ENCODE results near the gene DECR2. TPM values are rescaled to one million over a fixed set of nuclear protein-coding genes. Genes with fewer than 3 reads are reported as not detected.
"Not testable (repeated sequence)": the region's sequence is repeated elsewhere in the genome, so short reads cannot be mapped to it uniquely, and the experiment has no call there.

The DECR2 gene
- total RNA-seq, 2 donors from 2014 or later = 8.9 to 15.9 TPM

GRCh38 chr16:375927-376816, 25.5 kb upstream of the DECR2 start:
- no peak for ATAC-seq

DNA sequence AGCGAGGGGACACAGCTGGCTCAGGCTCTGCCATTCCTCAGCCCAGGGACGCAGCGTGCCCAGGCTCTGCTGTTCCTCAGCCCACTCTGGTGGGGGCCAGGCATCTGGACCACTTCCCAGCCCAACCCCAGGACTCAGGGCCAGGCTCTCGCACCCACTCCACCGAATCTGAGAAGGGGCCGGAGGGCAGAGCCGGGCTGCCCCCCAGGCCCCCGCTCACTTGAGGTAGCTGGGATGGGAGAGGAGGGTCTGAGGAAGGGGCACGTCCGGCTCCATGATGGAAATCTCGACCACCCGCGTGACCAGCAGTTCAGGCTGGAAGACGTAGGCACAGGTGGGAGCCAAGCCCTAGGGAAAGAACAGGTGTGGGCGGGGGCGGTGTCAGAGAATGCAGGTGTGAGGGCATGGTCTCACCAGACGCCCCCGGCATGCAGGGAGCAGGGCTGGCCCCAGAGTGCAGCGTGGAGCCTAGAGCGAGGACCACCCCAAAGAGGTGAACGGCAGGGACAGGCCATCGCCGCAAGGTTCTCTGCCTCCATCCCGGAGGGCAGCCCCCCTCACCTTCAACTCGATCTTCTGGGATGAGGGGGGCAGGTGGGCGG, 24.8 kb upstream of the DECR2 start:
- no peak for DNase-seq
- ATAC-seq = no peak
- intact Hi-C loops (cut with DNase I) = no loop called here

More at GRCh38 chr16:375927-376816, 25.5 kb upstream of the DECR2 start:
- DNase-seq = no peak
- intact Hi-C loops (cut with DNase I) = no loop called here

- intact Hi-C loops (cut with DNase I) = no loop called here
- no peak for DNase-seq
- ATAC-seq = no peak
Measured at GRCh38 chr16:377419-377951, 24.2 kb upstream of the DECR2 start.

GRCh38 chr16:378113-378820, 23.4 kb upstream of the DECR2 start:
- ATAC-seq; DNase-seq; intact Hi-C loops (cut with DNase I): not testable (repeated sequence)

DNA sequence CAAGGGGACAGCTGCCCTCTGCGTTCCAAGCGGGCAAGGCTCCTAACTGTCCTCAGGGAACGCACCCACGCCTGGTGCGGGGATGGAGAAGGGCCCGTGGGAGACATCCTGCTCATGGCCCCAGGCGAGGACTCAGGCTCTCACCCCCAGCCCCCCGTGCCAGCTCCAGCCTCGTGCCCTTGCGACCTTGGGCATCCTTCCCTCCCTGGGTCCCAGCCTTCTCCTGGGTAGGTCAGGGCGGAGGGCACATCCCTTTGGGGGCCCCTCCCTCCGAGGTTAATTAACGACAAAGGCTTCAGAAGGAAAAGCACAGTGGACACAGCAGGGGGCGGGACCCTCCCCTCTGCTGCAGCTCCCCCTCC, 22.9 kb upstream of the DECR2 start:
- intact Hi-C loops (cut with DNase I) = no loop called here
- DNase-seq (no peak), ATAC-seq (no peak)

- intact Hi-C loops (cut with DNase I) = no loop called here
- DNase-seq (no peak), ATAC-seq (no peak)
Measured at GRCh38 chr16:379183-379960, 22.3 kb upstream of the DECR2 start.

DNA sequence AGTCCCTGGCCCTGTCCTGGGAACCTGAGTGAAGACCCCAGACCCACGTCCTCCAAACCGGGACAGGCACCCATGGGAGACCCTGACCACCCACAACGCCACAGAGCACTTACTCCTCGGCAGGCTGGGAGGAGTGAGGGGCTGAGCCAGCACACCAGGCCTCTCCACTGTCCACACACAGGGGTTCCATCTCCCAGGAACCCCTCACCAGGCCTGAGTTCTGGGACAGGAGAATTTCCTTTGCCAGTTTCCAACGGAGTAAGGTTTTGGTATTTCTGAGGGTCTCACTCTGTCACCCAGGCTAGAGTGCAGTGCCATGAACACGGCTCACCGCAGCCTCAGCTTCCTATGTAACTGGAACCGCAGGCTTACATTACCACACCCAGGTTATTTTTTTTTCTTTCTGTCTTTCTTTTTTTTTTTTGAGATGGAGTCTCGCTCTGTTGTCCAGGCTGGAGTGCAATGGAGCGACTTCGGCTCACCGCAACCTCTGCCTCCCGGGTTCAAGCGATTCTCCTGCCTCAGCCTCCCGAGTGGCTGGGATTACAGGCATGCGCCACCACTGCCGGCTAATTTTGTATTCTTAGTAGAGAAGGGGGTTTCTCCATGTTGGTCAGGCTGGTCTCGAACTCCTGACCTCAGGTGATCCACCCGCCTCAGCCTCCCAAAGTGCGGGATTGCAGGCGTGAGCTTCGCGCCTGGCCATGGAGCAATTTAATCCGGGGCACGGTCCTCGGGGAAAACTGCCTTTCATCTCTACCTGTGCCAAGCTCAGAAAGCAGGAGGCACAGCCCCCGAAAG, 21.5 kb upstream of the DECR2 start:
- ATAC-seq (no peak), DNase-seq (no peak)
- intact Hi-C loops (cut with DNase I) = no loop called here

GRCh38 chr16:380762-381011, 21.0 kb upstream of the DECR2 start:
- ATAC-seq = peak; percentile 29 to 32
- no peak for DNase-seq
- intact Hi-C loops (cut with DNase I) = no loop called here

GRCh38 chr16:381012-381788, 20.5 kb upstream of the DECR2 start:
- DNase-seq (no peak), ATAC-seq (peak; percentile 35 to 45)
- intact Hi-C loops (cut with DNase I) = no loop called here

GRCh38 chr16:381789-382717, 19.6 kb upstream of the DECR2 start, which contains the start of gene PGAP6:
TSS of gene PGAP6 (minus strand) at chr16:381978. CDS start at chr16:381821, 157 bp downstream.
- peak; percentile 66 for DNase-seq
- ATAC-seq = peak; percentile 61 to 79
- intact Hi-C loops (cut with DNase I) = no loop called here

DNA sequence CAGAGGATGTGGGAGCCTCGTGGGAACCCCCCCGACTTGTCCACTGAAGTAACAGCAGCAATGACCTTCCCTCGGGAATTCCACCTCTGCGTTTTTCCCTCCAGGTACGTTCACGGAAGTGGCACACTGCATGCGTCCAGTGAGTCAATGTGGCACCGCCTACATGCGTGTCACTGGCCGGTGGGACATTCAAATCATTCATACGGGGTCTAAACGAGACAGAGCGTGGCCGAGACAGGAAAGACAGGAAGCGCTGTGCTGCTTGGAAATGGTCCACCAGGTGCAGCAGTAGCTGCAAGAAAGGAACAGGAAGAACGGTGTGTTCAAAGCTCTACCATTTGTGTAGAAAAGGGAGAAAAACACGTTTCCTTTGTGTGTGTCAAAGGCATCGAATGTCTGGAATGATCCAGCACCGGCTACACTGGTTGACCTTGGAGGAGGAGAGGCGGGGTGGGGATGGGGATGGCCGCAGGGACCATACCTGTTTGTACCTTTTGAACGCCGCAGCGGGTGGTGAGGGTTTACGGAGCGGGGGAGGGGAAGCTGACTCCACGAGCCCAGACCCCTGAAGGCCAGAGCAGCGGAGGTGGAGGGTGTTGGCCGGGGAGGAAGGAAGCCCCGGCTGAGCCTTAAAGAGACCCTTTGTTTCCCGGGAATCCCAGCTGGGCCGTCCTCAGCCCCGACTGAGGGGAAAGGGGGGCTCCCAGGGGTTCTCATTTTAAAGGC, 18.2 kb upstream of the DECR2 start:
- DNase-seq (no peak), ATAC-seq (no peak)
- intact Hi-C loops (cut with DNase I) = no loop called here

DNA sequence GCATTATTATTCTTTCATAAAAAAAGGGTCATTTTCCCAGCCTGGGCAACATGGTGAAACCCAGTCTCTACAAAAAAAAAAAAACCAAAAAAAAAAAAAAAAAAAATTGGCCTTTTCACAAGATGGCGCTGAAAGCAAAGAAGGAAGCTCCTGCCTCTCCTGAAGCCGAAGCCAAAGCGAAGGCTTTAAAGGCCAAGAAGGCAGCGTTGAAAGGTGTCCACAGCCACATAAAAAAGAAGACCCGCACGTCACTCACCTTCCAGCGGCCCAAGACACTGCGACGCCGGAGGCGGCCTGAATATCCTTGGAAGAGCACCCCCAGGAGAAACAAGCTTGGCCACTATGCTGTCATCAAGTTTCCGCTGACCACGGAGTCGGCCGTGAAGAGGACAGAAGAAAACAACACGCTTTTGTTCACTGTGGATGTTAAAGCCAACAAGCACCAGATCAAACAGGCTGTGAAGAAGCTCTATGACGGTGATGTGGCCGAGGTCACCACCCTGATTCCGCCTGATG, 15.0 kb upstream of the DECR2 start:
- ATAC-seq (no peak), DNase-seq (no peak)
- intact Hi-C loops (cut with DNase I) = no loop called here

GRCh38 chr16:387761-388666, 13.7 kb upstream of the DECR2 start:
- not testable (repeated sequence) for DNase-seq

GRCh38 chr16:389352-389751, 12.3 kb upstream of the DECR2 start:
- ATAC-seq = no peak
- DNase-seq = no peak

More at GRCh38 chr16:387761-388666, 13.7 kb upstream of the DECR2 start:
- peak; percentile 15 to 55 for ATAC-seq
- intact Hi-C loops (cut with DNase I) = not testable (repeated sequence)

DNA sequence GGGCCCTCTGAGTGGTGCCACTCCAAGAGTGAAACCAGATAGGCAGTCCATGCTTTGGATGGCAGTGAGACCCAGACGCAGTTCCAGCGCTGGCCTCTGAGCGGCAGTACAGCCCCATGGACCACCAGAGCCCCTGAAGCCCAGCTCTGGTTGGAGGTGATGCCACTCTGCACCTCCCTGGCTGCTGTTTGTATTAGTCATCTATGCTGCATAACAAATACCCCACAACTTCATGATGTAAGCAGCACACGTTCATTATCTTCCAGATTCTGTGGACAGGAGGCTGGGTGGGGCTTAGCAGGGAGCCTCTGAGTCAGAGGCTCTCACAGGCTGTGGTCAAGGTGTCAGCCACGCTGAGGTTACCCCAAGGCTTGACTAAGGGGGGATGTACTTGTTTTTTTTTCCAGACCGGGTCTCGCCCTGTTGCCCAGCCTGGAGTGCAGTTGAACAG, 9.8 kb upstream of the DECR2 start:
- ATAC-seq = peak; percentile 46 to 56
- intact Hi-C loops (cut with DNase I) = no loop called here
- peak; percentile 56 for DNase-seq

More at GRCh38 chr16:389352-389751, 12.3 kb upstream of the DECR2 start:
- intact Hi-C loops (cut with DNase I) = no loop called here

Measured in left cardiac atrium (tissue), 4 donors.